GM21528 (cell line): ENCODE measurements around the gene IGFL1.
"Not testable (repeated sequence)": the region's sequence is repeated elsewhere in the genome, so short reads cannot be mapped to it uniquely, and the experiment has no call there.

ENCODE experiments used
- ATAC-seq: cut with Tn5 transposase; IDR thresholded peaks from one replicate; pipeline ENCODE4 v1.9.1; 2021; ENCODE audit warnings: mild to moderate bottlenecking, moderate library complexity; ENCODE audit not compliant: unreplicated experiment, low FRiP score

The IGFL1 gene

DNA sequence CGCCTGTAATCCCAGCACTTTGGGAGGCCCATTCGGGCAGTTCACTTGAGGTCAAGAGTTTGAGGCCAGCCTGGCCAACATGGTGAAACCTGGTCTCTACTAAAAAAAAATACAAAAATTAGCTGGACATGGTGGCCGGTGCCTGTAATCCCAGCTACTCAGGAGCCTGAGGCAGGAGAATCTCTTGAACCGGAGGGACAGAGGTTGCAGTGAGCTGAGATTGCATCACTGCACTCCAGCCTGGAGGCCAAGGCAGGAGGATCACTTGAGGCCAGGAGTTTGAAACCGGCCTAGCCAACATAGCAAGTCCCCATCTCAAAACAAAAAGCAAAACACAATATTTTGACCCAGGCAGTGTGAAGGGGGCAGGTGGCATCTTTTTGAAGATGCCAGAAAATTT is 35.3 kb downstream of the IGFL1 start:
- ATAC-seq = not testable (repeated sequence)

- ATAC-seq = no peak
Observed at GRCh38 chr19:46265217-46265828, 35.8 kb downstream of the IGFL1 start.

- ATAC-seq = no peak
Observed at GRCh38 chr19:46269101-46269500, 39.6 kb downstream of the IGFL1 start.

GRCh38 chr19:46270521-46271256 is 41.1 kb downstream of the IGFL1 start:
- no peak for ATAC-seq

GRCh38 chr19:46271481-46272197 is 42.1 kb downstream of the IGFL1 start:
- ATAC-seq = no peak

DNA sequence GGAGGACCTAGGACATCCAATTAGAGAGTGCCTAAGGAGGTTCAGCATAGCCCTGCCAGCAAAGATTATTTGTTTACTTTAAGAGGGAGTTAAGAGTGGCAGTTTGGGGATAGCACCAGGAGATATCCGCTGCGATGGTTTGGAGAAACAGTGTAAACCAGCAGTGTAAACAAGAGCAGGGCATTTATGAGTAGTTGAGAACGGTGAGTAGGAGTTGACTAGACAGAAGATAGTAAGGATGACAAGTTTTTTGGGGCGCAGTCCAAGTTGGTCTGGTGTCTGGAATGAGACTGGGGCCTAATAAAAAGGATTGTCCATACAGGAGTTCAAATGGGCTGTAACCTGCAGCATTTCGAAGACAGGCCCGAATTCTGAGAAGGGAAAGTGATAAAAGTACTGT is 44.4 kb downstream of the IGFL1 start:
- not testable (repeated sequence) for ATAC-seq

DNA sequence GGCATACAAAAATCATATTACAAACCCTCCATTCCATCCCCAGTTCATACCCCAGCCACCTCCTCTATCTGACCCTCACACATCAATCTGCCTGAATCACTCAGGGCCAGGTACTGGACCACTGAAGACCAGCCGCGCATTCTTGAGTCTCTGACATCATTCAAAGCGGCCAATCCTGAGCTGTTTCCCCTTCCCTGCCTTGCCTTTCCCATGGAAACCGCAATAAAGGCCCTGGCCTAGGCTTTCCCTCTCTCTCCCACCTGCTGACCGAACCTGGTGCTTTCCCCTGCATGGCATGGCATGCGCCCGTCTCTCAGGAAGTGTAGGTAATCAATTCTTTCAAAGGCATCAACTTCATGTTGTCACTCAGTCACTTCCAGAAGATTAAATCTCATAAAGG is 49.6 kb downstream of the IGFL1 start:
- ATAC-seq = no peak
